Activated B cell treated with CpG ODN at 0.5 μM for 24 hours (primary cell): ENCODE measurements around the gene HDAC4. TPM values are rescaled to one million over a fixed set of nuclear protein-coding genes. Genes with fewer than 3 reads are reported as not detected.

ENCODE experiments used
- ATAC-seq: fragments of 200-7000 bp; cut with Tn5 transposase; one replicate; pipeline ENCODE4 v1.10.0; 2021; ENCODE audit warnings: low read depth, mild to moderate bottlenecking, moderate library complexity
- CTCF ChIA-PET: fragments of 350-600 bp; sonication (Branson Sonifier 250); formaldehyde crosslinking; loops from one replicate; lab custom pipeline; 2021; ENCODE audit warnings: antibody characterized with exemption; lab: Charles Lee
- POLR2A ChIA-PET: fragments of 350-600 bp; sonication (Branson Sonifier 250); formaldehyde crosslinking; loops from one replicate; lab custom pipeline; 2021; ENCODE audit warnings: antibody characterized with exemption; lab: Charles Lee
- DNase-seq: peaks from one replicate; pipeline ENCODE4 v3.0.0; 2022
- H3K27ac Mint-ChIP-seq: one replicate; pipeline ENCODE4 v1.8.0; 2020; ENCODE audit warnings: mixed read lengths
- H3K27me3 Mint-ChIP-seq: one replicate; pipeline ENCODE4 v1.8.0; 2021; ENCODE audit warnings: mixed read lengths
- H3K36me3 Mint-ChIP-seq: one replicate; pipeline ENCODE4 v1.8.0; 2021; ENCODE audit warnings: low read depth, mixed read lengths
- H3K4me1 Mint-ChIP-seq: one replicate; pipeline ENCODE4 v1.8.0; 2021; ENCODE audit warnings: mixed read lengths
- H3K4me3 Mint-ChIP-seq: one replicate; pipeline ENCODE4 v1.8.0; 2020; ENCODE audit warnings: mild to moderate bottlenecking, mixed read lengths
- H3K9me3 Mint-ChIP-seq: one replicate; pipeline ENCODE4 v1.8.0; 2020; ENCODE audit warnings: mixed read lengths
- intact Hi-C: fragments of 100-400 bp; cut with micrococcal nuclease; formaldehyde crosslinking; loops from one replicate; pipeline ENCODE4 v1.15.1; 2024
- total RNA-seq: library from RNA; stranded (reverse); gene quantifications from 2 replicates; pipeline ENCODE4 v1.2.3, GENCODE V29; 2022
- TF ChIP-seq, protein P1 (sequence below): fragments of 200-600 bp; IDR thresholded peaks from one replicate; pipeline ENCODE4 v1.8.0; 2022; ENCODE audit warnings: antibody characterized with exemption, mild to moderate bottlenecking

Gene HDAC4
- total RNA-seq, 1 donor from 2014 or later = 31.9 TPM

GRCh38 chr2:239085201-239085992, 315.4 kb downstream of the HDAC4 start:
- POLR2A ChIA-PET = no interaction called here
- H3K9me3 Mint-ChIP-seq = no peaks in the 10 kb centered on the region
- CTCF ChIA-PET = no interaction called here
- H3K27ac Mint-ChIP-seq = no peak overlapping the region
- no peak overlapping the region for H3K4me3 Mint-ChIP-seq
- no peaks in the 10 kb centered on the region for H3K27me3 Mint-ChIP-seq
- ATAC-seq = no peak
- no peaks in the 10 kb centered on the region for H3K4me1 Mint-ChIP-seq
- TF ChIP-seq, protein P1, sequence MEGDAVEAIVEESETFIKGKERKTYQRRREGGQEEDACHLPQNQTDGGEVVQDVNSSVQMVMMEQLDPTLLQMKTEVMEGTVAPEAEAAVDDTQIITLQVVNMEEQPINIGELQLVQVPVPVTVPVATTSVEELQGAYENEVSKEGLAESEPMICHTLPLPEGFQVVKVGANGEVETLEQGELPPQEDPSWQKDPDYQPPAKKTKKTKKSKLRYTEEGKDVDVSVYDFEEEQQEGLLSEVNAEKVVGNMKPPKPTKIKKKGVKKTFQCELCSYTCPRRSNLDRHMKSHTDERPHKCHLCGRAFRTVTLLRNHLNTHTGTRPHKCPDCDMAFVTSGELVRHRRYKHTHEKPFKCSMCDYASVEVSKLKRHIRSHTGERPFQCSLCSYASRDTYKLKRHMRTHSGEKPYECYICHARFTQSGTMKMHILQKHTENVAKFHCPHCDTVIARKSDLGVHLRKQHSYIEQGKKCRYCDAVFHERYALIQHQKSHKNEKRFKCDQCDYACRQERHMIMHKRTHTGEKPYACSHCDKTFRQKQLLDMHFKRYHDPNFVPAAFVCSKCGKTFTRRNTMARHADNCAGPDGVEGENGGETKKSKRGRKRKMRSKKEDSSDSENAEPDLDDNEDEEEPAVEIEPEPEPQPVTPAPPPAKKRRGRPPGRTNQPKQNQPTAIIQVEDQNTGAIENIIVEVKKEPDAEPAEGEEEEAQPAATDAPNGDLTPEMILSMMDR = no peak
- H3K36me3 Mint-ChIP-seq = peaks cover 17% of the 10 kb centered on the region
- no peak for DNase-seq
- intact Hi-C loops = no loop called here

DNA sequence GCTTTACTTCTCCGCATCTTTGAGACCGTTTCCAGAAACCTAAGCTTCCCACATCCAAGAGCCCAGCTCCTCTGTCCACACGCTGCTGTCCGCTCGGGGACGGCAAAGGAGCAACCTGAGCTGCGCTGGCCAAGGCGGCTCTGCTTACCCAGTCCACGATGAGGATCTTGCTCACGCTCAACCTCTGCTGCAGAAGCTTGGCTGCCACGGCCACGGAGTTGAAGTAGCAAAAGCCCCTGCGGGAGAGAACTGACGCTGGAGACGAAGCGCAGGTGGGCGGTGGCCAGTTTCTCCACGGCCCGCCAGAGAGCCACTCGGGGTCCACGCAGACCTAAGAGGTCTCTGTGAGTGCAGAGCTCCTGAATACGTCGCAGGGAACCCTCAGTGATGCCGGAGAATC, 316.8 kb downstream of the HDAC4 start:
- CTCF ChIA-PET = no interaction called here
- no peak for ATAC-seq
- POLR2A ChIA-PET = no interaction called here
- no peaks in the 10 kb centered on the region for H3K9me3 Mint-ChIP-seq
- H3K4me1 Mint-ChIP-seq = no peaks in the 10 kb centered on the region
- H3K27me3 Mint-ChIP-seq = no peaks in the 10 kb centered on the region
- H3K4me3 Mint-ChIP-seq = no peak overlapping the region
- TF ChIP-seq, protein P1 = no peak
- intact Hi-C loops = no loop called here
- no peak overlapping the region for H3K27ac Mint-ChIP-seq
- no peak for DNase-seq
- peaks cover 24% of the 10 kb centered on the region for H3K36me3 Mint-ChIP-seq

- TF ChIP-seq, protein P1 = no peak
- no peaks in the 10 kb centered on the region for H3K9me3 Mint-ChIP-seq
- no peak overlapping the region for H3K27ac Mint-ChIP-seq
- intact Hi-C loops = no loop called here
- H3K4me3 Mint-ChIP-seq = no peak overlapping the region
- H3K36me3 Mint-ChIP-seq = peaks cover 26% of the 10 kb centered on the region
- no peak for DNase-seq
- no peaks in the 10 kb centered on the region for H3K4me1 Mint-ChIP-seq
- ChIA-PET POLR2A (no interaction called here), CTCF (no interaction called here)
- H3K27me3 Mint-ChIP-seq = no peaks in the 10 kb centered on the region
- no peak for ATAC-seq
These were observed 318.4 kb downstream of the HDAC4 start for GRCh38 chr2:239082425-239082824.

DNA sequence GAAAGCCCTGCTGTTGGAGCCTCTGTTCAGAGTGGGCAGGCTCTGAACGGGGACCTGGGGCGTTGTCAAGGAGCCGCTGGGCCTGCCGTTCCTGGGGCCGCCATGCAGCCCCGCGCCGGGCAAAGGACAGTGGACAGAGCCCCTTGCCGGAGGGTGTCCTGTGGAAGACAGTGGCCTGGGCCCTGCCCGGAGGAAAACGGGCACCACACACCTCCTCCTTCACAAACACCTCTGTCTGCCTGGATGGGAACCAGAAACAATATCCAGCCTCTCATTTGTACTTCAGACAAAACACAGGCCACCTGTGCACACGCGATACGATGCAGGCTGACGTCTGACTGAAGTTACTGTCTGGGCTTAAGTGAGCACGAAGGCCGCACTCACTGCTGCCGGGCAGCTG, 319.2 kb downstream of the HDAC4 start:
- CTCF ChIA-PET = no interaction called here
- intact Hi-C loops = no loop called here
- Mint-ChIP-seq H3K4me1 (no peaks in the 10 kb centered on the region), H3K27ac (no peak overlapping the region), H3K36me3 (peaks cover 34% of the 10 kb centered on the region), H3K4me3 (no peak overlapping the region), H3K27me3 (no peaks in the 10 kb centered on the region), H3K9me3 (no peaks in the 10 kb centered on the region)
- ATAC-seq = no peak
- TF ChIP-seq, protein P1 = no peak
- POLR2A ChIA-PET = no interaction called here
- DNase-seq = no peak

DNA sequence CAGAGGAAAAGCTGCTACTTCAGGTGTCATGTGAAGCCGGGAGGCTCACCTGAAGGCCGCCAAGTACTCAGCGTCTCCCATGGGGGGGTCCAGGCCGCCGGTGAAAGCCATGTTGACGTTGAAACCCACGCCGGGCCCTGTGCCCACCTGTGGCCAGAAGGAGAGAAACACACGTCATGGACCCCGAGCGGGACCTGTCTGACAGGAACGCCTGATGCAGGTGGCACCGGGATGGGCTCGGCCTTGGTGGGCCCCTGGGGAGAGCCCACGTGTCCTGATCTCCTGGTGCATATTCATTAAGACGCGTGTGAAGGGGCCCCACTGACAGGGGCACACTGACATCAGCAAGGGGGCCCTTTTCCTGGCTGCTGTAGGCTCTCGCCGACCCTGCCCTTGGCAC, 319.8 kb downstream of the HDAC4 start:
- ChIA-PET POLR2A (no interaction called here), CTCF (no interaction called here)
- H3K27me3 Mint-ChIP-seq = no peaks in the 10 kb centered on the region
- peaks cover 35% of the 10 kb centered on the region for H3K36me3 Mint-ChIP-seq
- no peak for ATAC-seq
- no peaks in the 10 kb centered on the region for H3K4me1 Mint-ChIP-seq
- no peak overlapping the region for H3K27ac Mint-ChIP-seq
- TF ChIP-seq, protein P1 = no peak
- no peak overlapping the region for H3K4me3 Mint-ChIP-seq
- DNase-seq = no peak
- H3K9me3 Mint-ChIP-seq = no peaks in the 10 kb centered on the region
- intact Hi-C loops = no loop called here
